ENCODE measurements around the gene CEP112.

GRCh38 chr17:65662196-65662595, 529.7 kb downstream of the CEP112 start:
- TF ChIP-seq CTCF (IDR thresholded peaks at IDR 0.05; ENCODE audit: low read depth, low read length) (no peak), POLR2A (IDR thresholded peaks at IDR 0.05; ENCODE audit: extremely low read depth, insufficient read length) (no peak), MAX (IDR thresholded peaks at IDR 0.05; ENCODE audit: low read depth, low read length) (no peak), MYC (IDR thresholded peaks at IDR 0.05; ENCODE audit: low read depth, low read length) (no peak)

Measured in NB4 (cell line).